Endothelial cell (in vitro differentiated cells): ENCODE results near the gene OSBPL10. TPM values are rescaled to one million over a fixed set of nuclear protein-coding genes. Genes with fewer than 3 reads are reported as not detected.

ENCODE experiments used
- DNase-seq: peaks from one replicate; pipeline ENCODE4 v3.0.0; 2021; ENCODE audit warnings: low spot score
- H3K27ac Mint-ChIP-seq: one replicate; pipeline ENCODE4 v1.8.0; 2021; ENCODE audit warnings: mixed read lengths, inconsistent platforms; ENCODE audit not compliant: unreplicated experiment
- H3K27me3 Mint-ChIP-seq: one replicate; pipeline ENCODE4 v1.8.0; 2021; ENCODE audit warnings: mild to moderate bottlenecking, moderate library complexity, mixed read lengths, inconsistent platforms; ENCODE audit not compliant: unreplicated experiment
- H3K36me3 Mint-ChIP-seq: one replicate; pipeline ENCODE4 v1.8.0; 2021; ENCODE audit warnings: mild to moderate bottlenecking, low read depth, mixed read lengths, inconsistent platforms; ENCODE audit not compliant: unreplicated experiment
- H3K4me1 Mint-ChIP-seq: one replicate; pipeline ENCODE4 v1.8.0; 2021; ENCODE audit warnings: mild to moderate bottlenecking, mixed read lengths, inconsistent platforms; ENCODE audit not compliant: unreplicated experiment
- H3K4me3 Mint-ChIP-seq: one replicate; pipeline ENCODE4 v1.8.0; 2021; ENCODE audit warnings: mild to moderate bottlenecking, mixed read lengths, inconsistent platforms; ENCODE audit not compliant: unreplicated experiment
- H3K9me3 Mint-ChIP-seq: one replicate; pipeline ENCODE4 v1.8.0; 2021; ENCODE audit warnings: mixed read lengths, inconsistent platforms; ENCODE audit not compliant: unreplicated experiment
- total RNA-seq: library from RNA; stranded (reverse); fragmentation: NEBNext Ultra II Directional; extraction: Animal tissue kit (Norgen Biotek cat#: 25700); gene quantifications from one replicate; pipeline ENCODE4 v1.2.1, GENCODE V29; 2021; ENCODE audit not compliant: unreplicated experiment
- TF ChIP-seq, protein P1 (sequence below): fragments of 200-600 bp; sonication (generic); IDR thresholded peaks from one replicate; pipeline ENCODE4 v1.5.0; 2021; ENCODE audit warnings: antibody characterized with exemption; ENCODE audit not compliant: unreplicated experiment

The OSBPL10 gene
- total RNA-seq, 1 donor from 2014 or later = 61.0 TPM

DNA sequence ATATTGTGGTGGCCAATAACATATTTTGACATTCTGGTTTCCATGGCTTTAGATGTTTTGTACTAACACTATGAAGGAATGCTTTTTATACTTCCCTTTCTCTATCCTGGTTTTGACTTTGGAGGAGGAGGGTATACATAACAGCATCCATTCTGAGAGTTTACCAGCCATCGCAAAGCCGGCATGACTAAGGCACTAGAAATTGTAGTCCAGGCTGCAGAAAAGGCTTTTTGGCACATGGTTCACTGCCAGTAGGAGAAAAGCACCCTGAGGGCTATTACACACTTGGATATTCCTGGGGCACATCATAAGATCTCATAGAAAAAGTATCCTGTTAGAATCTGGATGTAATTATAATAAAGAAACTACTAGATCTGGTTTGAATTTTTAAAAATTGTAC is 346.6 kb downstream of the OSBPL10 start:
- Mint-ChIP-seq H3K4me1 (no peaks in the 10 kb centered on the region), H3K27me3 (peaks cover 2% of the 10 kb centered on the region), H3K9me3 (no peaks in the 10 kb centered on the region), H3K4me3 (no peak overlapping the region), H3K36me3 (peaks cover 4% of the 10 kb centered on the region), H3K27ac (no peak overlapping the region)
- TF ChIP-seq, protein P1, sequence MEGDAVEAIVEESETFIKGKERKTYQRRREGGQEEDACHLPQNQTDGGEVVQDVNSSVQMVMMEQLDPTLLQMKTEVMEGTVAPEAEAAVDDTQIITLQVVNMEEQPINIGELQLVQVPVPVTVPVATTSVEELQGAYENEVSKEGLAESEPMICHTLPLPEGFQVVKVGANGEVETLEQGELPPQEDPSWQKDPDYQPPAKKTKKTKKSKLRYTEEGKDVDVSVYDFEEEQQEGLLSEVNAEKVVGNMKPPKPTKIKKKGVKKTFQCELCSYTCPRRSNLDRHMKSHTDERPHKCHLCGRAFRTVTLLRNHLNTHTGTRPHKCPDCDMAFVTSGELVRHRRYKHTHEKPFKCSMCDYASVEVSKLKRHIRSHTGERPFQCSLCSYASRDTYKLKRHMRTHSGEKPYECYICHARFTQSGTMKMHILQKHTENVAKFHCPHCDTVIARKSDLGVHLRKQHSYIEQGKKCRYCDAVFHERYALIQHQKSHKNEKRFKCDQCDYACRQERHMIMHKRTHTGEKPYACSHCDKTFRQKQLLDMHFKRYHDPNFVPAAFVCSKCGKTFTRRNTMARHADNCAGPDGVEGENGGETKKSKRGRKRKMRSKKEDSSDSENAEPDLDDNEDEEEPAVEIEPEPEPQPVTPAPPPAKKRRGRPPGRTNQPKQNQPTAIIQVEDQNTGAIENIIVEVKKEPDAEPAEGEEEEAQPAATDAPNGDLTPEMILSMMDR = no peak
- no peak for DNase-seq

DNA sequence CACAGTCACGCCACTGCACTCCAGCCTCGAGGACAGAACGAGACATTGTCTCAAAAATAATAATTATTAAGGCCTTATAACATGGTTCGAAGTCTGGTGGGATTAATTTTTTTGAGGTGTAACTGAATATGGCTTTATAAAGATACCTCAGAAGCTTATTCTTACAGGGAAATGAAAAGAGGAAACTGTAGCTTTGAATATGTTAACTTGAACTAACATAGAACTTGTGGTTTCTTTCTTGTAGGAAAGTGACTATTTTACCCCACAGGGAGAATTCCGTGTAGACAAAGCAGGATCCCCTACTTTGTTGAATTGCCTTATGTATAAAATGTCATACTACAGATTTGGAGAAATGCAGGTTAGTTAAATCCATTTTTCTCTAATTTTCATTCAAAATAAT is 352.0 kb downstream of the OSBPL10 start:
- peaks cover 3% of the 10 kb centered on the region for H3K27me3 Mint-ChIP-seq

DNA sequence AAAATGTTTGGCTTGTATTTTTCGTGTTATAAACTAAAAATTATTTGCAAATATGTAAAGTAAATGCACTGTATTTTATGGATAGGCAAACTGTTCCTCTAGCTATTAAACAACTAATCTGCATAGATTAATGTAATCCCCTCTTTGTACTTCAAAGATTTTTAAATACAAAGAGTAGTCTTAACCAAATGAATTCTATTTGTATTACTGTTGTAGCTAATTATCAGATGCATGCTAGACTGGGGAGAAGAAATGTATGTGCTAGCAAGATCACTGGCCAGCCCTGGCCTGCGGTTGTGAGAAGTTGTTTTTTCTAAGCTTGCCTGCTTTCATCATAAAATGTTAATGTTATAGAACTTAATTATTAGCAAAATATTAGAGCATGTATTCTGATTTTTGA is 355.7 kb downstream of the OSBPL10 start:
- TF ChIP-seq, protein P1 = no peak

More for the DNA sequence above, 352.0 kb downstream of the OSBPL10 start:
- H3K4me1 Mint-ChIP-seq = no peaks in the 10 kb centered on the region
- no peaks in the 10 kb centered on the region for H3K9me3 Mint-ChIP-seq
- no peak overlapping the region for H3K27ac Mint-ChIP-seq
- H3K36me3 Mint-ChIP-seq = peaks cover 20% of the 10 kb centered on the region
- DNase-seq = no peak
- TF ChIP-seq, protein P1 = no peak
- no peak overlapping the region for H3K4me3 Mint-ChIP-seq

DNA sequence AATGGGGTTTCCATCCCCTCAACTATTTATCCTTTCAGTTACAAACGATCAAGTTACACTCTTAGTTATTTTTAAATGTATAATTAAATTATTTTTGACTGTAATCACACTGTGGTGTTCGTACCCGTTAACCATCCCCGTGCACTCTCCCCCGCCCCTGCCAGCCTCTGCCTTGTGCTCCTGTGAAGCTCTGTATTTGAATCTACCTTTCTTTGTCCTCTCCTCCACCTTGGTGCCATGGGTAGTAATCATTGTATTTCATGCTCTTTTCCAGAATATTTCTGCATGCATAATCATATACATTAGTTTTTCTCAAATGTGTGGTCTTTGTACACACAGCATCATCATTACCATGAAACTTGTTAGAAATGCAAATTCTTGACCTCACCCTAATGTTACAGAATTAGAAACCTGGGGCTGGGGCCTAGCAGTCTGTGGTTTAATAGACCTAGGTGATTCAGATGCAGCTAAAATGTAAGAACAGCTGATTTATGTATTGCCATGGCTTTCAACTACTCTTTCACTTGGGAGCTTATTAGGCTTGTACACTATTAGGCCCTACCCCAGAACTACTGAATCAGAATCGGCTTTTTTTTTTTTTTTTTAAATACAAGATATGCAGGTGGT is 356.9 kb downstream of the OSBPL10 start:
- Mint-ChIP-seq H3K9me3 (no peaks in the 10 kb centered on the region), H3K27ac (no peak overlapping the region)

More for the DNA sequence above, 355.7 kb downstream of the OSBPL10 start:
- no peak for DNase-seq
- peaks cover 19% of the 10 kb centered on the region for H3K36me3 Mint-ChIP-seq
- H3K27me3 Mint-ChIP-seq = peaks cover 6% of the 10 kb centered on the region
- no peaks in the 10 kb centered on the region for H3K9me3 Mint-ChIP-seq
- no peaks in the 10 kb centered on the region for H3K4me1 Mint-ChIP-seq
- no peak overlapping the region for H3K27ac Mint-ChIP-seq
- H3K4me3 Mint-ChIP-seq = no peak overlapping the region

More for the DNA sequence above, 356.9 kb downstream of the OSBPL10 start:
- no peaks in the 10 kb centered on the region for H3K4me1 Mint-ChIP-seq
- H3K27me3 Mint-ChIP-seq = peaks cover 5% of the 10 kb centered on the region
- no peak for DNase-seq
- peaks cover 17% of the 10 kb centered on the region for H3K36me3 Mint-ChIP-seq
- H3K4me3 Mint-ChIP-seq = no peak overlapping the region
- TF ChIP-seq, protein P1 = no peak
